Vagina (tissue), 2 donors: Measurements from ENCODE around the gene CDR2L. TPM values are rescaled to one million over a fixed set of nuclear protein-coding genes. Genes with fewer than 3 reads are reported as not detected.

ENCODE experiments used
- DNase-seq, 2 donors: peaks; one replicate each; pipeline ENCODE4 v3.0.0-alpha.2; 2017; ENCODE audit errors: extremely low spot score in 2 of 2
- H3K27ac ChIP-seq: fragments of 200-600 bp; sonication (generic); one replicate; pipeline ENCODE4 v1.5.1; 2019
- H3K27me3 ChIP-seq: fragments of 200-600 bp; sonication (generic); one replicate; pipeline ENCODE4 v1.5.1; 2019
- H3K36me3 ChIP-seq, 2 donors: fragments of 200-600 bp; sonication (generic); one replicate each; pipeline ENCODE4 v1.5.1; 2017 to 2019
- H3K4me1 ChIP-seq: fragments of 200-600 bp; sonication (generic); one replicate; pipeline ENCODE4 v1.5.1; 2019
- H3K4me3 ChIP-seq, 2 donors: fragments of 200-600 bp; sonication (generic); 1 replicate in 1 of 2; 2 replicates in 1 of 2; pipeline ENCODE4 v1.5.1; 2016 to 2019
- H3K9me3 ChIP-seq: fragments of 200-600 bp; sonication (generic); one replicate; pipeline ENCODE4 v1.5.1; 2019
- CTCF ChIP-seq, 3 experiments: fragments of 450-650 bp in 2 of 3; fragments of 200-600 bp in 1 of 3; sonication (generic) in 1 of 3; IDR thresholded peaks; one replicate each; pipeline ENCODE4 v1.5.1; 2017 to 2019; ENCODE audit warnings: antibody characterized with exemption in 3 of 3, mild to moderate bottlenecking in 2 of 3, moderate library complexity in 2 of 3
- POLR2A ChIP-seq, 2 donors: fragments of 450-650 bp; IDR thresholded peaks; one replicate each; pipeline ENCODE4 v1.6.1; 2017; ENCODE audit warnings: antibody characterized with exemption in 2 of 2, mild to moderate bottlenecking in 2 of 2, moderate library complexity in 2 of 2
- POLR2AphosphoS5 ChIP-seq, 2 donors: sonication (generic); formaldehyde crosslinking; IDR thresholded peaks; one replicate each; pipeline ENCODE4 v1.9.0; 2017; ENCODE audit warnings: antibody characterized with exemption in 2 of 2, mild to moderate bottlenecking in 2 of 2, low read depth in 1 of 2; ENCODE audit not compliant: insufficient read depth in 1 of 2
- intact Hi-C: fragments of 100-400 bp; cut with DNase I; formaldehyde crosslinking; loops from one replicate; pipeline ENCODE4 v1.15.1; 2023
- total RNA-seq: library from RNA; depleted of rRNA; stranded (reverse); fragments of >200 nt; gene quantifications from one replicate; pipeline ENCODE4 v1.2.3, GENCODE V29; 2016

CDR2L gene
- total RNA-seq, 1 donor from 2014 or later: 13.5 TPM

- intact Hi-C loops: no loop called here
- peaks cover 0 to 6% of the 10 kb centered on the region in 2 donors for H3K36me3 ChIP-seq
- TF ChIP-seq POLR2A (IDR thresholded peaks at IDR 0.05) (no peak), POLR2AphosphoS5 (IDR thresholded peaks at IDR 0.05; ENCODE audit: insufficient read depth in 1 of 2, low read depth in 1 of 2) (no peak), CTCF (IDR thresholded peaks at IDR 0.05) (no peak)
- no peaks in the 10 kb centered on the region for H3K9me3 ChIP-seq
- H3K27ac ChIP-seq: peak overlapping the region; percentile 82
- DNase-seq: no peak
- no peaks in the 10 kb centered on the region for H3K27me3 ChIP-seq
- H3K4me3 ChIP-seq: peak overlapping the region; percentile 67 to 79
- H3K4me1 ChIP-seq: peaks cover 22% of the 10 kb centered on the region
These were observed 25.7 kb downstream of the CDR2L start for GRCh38 chr17:75013092-75013559.

- Histone ChIP-seq H3K4me3 (no peak overlapping the region), H3K9me3 (no peaks in the 10 kb centered on the region), H3K36me3 (peaks cover 0 to 30% of the 10 kb centered on the region in 2 donors), H3K27me3 (no peaks in the 10 kb centered on the region), H3K4me1 (no peaks in the 10 kb centered on the region), H3K27ac (no peak overlapping the region)
- intact Hi-C loops: no loop called here
- DNase-seq: no peak
- TF ChIP-seq CTCF (IDR thresholded peaks at IDR 0.05) (no peak), POLR2A (IDR thresholded peaks at IDR 0.05) (no peak), POLR2AphosphoS5 (IDR thresholded peaks at IDR 0.05; ENCODE audit: insufficient read depth in 1 of 2, low read depth in 1 of 2) (no peak)
These were observed 31.7 kb downstream of the CDR2L start for GRCh38 chr17:75019146-75019545.

GRCh38 chr17:75019710-75020109, 32.3 kb downstream of the CDR2L start:
- Histone ChIP-seq H3K4me3 (no peak overlapping the region), H3K36me3 (peaks cover 0 to 30% of the 10 kb centered on the region in 2 donors), H3K9me3 (no peaks in the 10 kb centered on the region), H3K27ac (no peak overlapping the region), H3K4me1 (no peaks in the 10 kb centered on the region), H3K27me3 (no peaks in the 10 kb centered on the region)
- TF ChIP-seq CTCF (IDR thresholded peaks at IDR 0.05): no peak
- no peak for TF ChIP-seq POLR2A (IDR thresholded peaks at IDR 0.05)
- TF ChIP-seq POLR2AphosphoS5 (IDR thresholded peaks at IDR 0.05; ENCODE audit: insufficient read depth in 1 of 2, low read depth in 1 of 2): no peak
- DNase-seq: no peak
- intact Hi-C loops: no loop called here

DNA sequence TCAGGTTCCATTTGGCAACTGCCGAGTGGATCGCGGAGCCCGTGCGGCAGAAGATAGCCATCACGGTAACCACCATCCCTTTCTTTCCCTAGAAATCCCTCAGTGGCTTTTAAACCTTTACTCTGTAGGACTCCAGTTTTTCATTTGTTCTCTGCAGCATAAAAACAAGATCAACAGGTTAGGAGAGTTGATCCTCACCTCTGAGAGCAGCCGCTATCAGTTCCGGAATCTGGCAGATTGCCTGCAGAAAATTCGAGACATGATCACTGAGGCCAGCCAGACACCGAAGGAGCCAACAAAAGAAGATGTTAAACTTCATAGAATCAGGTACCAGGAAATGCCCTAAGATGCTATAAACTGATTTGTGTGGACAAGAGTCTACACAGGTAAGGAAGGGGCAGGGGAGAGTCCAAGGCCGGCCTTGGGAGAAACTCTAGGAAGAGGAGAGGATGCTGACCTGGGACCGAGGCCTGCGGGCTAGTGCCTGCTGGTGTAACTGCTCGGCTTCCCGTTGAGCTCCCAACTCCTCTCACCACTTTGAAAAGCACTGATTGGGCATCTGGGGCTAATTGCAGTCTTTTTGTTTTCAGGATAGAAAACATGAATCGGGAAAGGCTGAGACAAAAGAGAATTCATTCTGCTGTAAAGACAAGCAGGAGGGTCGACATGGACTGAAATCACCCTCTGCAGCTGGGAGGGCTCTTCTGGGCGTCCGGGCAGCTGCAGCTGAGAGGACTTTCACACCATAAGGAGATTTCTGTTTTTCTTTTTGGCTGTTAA, 33.1 kb downstream of the CDR2L start:
- TF ChIP-seq POLR2AphosphoS5 (IDR thresholded peaks at IDR 0.05; ENCODE audit: insufficient read depth in 1 of 2, low read depth in 1 of 2) (no peak), POLR2A (IDR thresholded peaks at IDR 0.05) (no peak), CTCF (IDR thresholded peaks at IDR 0.05) (no peak)

More for the DNA sequence above, 33.1 kb downstream of the CDR2L start:
- Histone ChIP-seq H3K36me3 (peaks cover 0 to 30% of the 10 kb centered on the region in 2 donors), H3K4me3 (no peak overlapping the region), H3K27ac (no peak overlapping the region), H3K9me3 (no peaks in the 10 kb centered on the region), H3K27me3 (no peaks in the 10 kb centered on the region), H3K4me1 (no peaks in the 10 kb centered on the region)
- DNase-seq: no peak
- intact Hi-C loops: no loop called here
